HG03432 (cell line): ENCODE data around the gene SURF4.

Experiments
- ATAC-seq: cut with Tn5 transposase; IDR thresholded peaks from one replicate; pipeline ENCODE4 v1.9.1; 2021; ENCODE audit warnings: mild to moderate bottlenecking, moderate library complexity; ENCODE audit not compliant: unreplicated experiment

SURF4 gene

DNA sequence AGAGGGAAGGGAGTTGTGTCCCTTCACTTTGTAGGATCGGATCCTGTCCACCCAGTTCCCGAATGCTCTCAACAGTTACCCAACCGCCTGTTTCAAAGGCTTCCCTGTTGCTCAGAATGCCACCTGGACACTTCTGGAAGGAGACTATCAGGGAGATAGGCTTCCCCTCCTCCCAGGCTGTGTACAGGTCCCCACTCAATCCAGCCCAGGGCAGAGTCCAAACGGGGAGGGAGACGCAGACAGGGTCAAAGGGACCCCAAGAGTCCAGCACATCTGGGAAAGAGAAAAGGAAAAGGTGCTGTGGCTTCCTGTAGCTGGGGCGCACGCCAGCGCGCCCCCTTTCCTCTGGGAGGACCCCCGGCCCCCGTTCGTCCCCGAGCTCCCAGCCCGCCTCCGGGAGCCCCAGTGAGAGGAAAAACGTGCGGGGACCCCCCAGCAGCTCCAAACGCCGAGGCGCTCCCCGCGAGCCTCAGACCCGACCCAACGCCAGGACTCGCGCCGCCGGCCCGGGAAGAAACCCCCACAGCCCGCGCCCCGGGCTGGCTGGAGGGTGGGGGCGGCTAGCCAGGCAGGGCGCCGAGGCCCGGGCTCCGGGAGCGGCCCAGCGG lies 640 bp downstream of the SURF4 start:
- ATAC-seq: peak; percentile 7

DNA sequence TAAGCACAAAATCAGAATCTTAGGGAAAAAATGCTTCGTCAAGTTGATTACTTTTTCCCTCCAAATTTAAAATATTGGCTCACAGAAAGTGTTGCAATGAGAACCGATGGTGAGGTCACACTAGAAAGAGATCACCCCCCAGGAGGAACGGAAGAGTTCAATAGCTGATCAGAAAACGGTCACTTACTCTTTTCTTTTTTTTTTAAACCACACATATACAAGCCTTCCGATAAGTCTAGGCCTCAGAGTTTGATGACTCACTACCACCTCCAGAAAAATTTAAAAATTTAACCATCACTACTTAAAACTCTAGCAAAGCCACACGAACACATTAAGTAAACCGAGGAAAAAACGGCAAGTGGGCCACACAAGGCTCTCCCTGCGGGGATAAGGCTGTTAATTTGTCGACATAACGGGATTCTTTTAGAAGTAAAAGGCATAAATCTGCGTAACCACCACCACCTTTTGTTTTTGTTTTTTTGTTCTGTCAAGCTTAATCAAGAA lies 1.2 kb downstream of the SURF4 start:
- no peak for ATAC-seq

DNA sequence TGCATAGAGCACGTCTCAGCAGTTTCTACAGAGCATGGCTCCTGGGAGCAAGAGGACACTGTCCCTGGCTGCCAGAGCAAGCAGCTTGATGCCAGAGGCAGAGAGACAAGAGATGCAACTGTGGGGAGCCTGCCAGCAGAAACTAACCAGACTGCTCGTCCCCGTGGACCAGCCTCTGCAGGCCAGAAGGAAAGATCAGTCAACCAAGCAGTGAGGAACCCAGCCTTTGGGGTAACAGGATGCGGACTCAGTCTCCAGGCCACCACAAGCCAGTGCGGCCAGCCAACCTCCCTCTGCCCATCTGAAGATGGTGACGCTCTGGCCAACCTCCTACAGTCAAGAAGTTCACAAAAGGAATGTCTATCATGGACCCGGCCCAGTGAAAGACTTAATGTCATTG lies 3.7 kb downstream of the SURF4 start:
- ATAC-seq: no peak

DNA sequence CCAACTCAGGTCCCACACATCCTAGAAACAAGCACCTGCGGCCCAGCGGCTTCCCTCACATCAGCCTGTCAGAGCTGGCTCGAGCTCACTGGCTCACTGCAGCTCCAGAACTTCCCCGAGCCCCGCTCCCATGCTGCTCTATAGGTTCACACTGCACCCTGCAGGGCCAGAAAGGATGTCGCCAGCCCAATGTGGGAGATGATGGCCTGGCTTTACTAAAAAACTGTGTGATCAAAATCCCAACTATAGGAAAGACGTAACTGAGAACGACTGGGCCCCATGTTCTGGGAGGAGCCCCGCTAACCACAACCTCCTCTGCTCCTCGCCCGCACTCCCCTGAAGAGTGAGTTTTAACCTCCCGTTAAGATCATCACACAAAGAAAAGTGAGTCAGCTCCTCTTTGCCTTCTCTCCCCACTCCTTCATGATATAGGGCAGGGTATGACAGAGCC lies 4.6 kb downstream of the SURF4 start:
- ATAC-seq: no peak

DNA sequence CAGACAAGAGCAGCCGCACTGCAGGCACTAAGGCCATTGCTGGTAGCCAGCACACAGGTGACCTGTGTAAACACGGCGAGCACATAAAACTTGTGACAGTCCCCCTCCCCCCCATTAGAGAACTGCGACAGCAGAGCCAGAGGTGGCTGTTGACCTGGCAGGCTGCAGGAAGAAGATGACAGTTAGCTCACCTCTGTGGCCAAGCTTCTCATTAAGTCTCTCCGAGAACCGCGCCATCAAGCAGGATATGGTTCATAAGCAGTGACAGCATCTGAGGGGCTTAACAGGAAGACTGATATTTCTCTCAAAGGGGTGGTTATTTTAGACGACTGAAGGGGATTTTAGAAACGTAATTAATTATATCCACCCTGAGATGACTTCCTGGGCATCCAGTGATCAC lies 5.2 kb downstream of the SURF4 start:
- no peak for ATAC-seq

DNA sequence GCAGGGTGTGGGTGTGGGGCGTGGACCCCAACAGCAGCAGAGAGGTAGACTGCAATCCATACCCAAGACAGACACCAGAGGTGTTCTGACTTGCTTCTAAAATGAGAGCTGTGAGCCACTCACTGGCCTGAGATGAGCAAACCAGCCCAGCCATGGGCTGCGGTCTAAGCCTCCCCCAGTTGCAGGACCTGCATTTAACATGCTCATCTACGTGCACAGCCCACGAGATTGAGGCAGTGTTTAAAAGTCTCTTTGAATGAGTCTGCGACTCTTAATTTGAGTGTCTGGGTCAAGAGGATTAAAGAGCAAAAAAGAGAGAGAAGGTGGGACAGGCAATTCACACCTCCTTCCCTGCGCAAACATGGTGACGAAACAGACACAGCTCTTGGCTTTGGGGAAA lies 5.9 kb downstream of the SURF4 start:
- no peak for ATAC-seq

DNA sequence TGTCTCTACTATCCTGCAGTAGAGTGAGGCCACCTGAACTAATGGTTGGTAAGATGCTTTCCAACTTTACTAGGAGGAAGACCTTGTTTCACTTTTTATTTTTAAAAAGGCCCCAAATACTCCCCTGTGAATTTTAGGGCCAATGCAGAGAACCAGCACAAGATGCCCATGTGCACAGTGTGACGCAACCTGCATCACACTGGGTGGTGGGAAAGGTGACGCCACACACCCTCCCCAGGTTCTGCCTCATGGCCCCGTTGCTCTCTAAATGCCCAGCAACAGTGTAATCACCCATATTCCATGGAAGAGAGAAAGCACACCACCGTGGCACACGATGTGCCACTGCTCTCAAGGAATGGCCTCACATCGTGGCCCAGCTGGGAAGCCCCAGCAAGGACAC lies 6.4 kb downstream of the SURF4 start:
- no peak for ATAC-seq

DNA sequence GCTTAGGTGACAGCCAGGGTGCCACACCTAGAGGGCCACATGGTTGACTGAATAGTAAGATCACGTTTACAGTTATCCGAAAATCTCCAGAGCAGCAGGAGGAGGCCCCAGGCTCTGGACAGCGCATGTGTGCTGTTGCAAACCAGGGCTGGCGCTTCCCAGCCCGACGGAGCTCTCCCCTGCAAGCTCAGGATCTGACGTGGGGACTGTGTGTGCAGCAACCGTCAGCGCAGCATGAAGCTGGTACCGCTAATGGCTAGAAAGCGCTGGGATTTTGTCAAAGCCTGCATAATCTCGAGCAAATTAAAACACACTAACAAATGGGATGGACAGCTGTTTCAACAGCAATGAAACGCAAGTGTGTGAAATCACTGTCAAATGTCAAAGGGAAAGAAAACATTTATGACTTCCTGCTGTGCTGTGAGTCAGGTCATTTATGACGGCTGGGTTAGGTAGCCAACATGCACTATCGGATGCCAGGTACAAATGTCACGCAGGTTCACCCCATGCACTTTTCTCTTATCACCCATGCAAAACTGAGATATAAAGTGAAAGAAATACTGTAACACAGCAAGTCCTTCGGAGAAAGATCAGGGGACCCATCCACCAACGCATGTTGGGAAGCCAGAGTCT lies 7.5 kb downstream of the SURF4 start:
- ATAC-seq: no peak

DNA sequence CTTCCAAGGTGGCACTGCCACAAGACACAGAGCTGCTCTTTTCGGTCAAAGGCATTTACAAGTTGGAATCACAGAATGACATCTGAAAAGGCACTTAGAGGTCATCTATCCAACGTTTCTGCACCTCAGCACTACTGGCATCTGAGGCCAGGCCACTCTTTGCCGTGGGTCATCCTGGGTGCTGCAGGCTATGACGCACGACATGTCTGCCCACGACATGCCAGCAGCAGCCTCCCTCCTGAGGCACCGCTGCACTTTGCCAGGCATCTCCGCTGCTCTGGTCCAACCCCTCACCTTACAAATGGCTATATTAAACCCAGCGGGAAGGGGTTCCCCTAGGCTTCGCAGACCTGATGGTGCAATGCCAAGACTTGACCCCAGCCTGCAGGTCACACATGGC lies 8.1 kb downstream of the SURF4 start:
- ATAC-seq: no peak

DNA sequence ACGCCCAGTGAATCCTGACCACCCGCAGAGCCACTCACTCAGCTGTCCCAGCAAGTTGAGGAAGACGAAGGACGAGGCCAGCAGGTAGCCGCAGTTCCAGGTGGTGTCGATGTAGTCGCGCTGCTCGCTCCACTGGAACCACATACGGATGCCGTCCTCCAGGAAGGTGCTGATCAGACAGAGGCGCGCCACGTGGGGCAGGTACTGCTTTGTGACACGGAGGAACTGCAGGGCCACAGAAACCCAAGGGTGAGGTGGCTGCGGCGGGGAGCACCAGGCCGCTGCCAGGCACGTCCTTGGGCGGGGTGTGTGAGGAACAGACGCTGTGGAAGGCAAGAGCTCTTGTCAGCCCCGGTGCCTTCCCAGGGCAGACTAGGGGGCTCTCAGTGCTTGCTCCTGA lies 8.6 kb downstream of the SURF4 start:
- ATAC-seq: no peak

DNA sequence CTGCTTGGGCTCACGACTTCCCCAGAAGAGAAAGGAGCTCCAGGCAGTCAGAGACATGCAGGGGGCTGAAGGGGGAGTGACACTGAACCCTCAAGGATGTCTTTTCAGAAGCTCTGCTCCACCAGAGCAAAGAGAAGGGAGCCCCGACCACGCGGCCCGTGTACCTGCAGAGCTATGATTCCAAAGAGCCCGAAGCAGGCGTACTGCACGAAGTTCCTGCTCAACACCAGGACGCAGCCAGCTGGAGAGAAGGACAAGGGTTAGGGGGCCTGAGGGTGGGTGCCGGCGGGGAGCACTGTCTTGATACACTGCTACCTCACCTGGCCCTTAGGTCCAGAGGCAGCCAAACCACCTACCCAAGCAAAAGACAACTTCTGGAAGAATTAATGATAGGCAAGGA lies 9.4 kb downstream of the SURF4 start:
- ATAC-seq: no peak

DNA sequence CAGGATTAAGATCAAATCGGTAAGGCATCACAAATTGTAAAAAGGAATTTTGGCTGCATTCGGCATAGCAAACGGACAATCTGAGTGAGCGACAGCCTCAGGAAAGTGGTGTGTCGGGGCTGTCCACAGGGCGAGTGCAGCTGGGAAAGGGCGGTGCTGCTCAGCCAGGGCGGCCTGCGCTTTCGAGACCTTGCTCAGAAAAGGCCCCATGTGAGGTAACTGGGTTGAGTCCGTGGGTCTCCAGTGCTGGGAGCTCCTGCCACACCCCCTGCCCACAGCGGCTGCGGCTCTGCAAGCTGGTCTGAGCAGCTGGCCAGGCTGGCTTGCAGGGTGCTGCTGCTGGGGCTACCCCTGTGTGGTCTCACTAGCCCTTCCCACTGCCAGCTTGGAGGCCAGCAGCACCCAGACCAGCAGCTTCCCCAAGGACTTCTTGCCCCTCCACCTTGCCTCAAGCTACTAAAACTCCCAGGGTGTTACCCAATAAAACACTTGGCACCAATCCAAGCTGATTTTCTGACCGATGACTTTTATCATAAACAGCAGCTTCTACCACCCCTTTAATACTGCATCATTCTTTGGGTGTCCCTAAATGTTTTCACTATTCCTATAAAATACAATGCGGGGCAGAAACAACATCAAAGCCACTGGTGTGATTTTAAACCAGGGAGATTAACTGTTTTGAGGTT lies 13.4 kb downstream of the SURF4 start:
- no peak for ATAC-seq

DNA sequence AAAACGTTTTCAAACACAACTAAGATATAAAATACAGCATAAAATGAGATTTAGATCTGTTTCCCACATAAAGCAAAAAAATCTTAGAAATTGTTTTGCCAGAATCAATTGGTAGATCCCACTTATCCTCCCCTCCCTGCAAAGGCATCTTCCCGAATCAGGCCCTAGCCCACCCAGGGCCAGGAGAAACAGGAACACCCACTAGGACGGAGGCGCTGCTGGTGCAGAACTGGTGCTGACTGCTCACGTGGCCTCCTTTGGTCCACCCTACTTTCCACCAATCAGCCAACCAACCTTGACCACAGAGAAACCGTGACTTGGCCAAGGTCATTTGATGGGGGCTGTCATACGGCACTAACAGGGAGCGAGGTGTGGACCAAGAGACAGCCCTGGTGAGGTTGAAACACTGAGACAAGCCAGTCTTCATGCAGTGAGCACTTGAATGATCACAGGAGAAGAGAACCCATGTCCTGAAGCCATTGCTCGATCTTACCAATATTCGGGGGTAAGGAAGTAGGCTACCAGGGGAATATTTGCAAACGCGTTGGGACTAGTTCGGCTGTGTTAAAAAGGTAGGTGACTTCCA lies 14.3 kb downstream of the SURF4 start:
- no peak for ATAC-seq

DNA sequence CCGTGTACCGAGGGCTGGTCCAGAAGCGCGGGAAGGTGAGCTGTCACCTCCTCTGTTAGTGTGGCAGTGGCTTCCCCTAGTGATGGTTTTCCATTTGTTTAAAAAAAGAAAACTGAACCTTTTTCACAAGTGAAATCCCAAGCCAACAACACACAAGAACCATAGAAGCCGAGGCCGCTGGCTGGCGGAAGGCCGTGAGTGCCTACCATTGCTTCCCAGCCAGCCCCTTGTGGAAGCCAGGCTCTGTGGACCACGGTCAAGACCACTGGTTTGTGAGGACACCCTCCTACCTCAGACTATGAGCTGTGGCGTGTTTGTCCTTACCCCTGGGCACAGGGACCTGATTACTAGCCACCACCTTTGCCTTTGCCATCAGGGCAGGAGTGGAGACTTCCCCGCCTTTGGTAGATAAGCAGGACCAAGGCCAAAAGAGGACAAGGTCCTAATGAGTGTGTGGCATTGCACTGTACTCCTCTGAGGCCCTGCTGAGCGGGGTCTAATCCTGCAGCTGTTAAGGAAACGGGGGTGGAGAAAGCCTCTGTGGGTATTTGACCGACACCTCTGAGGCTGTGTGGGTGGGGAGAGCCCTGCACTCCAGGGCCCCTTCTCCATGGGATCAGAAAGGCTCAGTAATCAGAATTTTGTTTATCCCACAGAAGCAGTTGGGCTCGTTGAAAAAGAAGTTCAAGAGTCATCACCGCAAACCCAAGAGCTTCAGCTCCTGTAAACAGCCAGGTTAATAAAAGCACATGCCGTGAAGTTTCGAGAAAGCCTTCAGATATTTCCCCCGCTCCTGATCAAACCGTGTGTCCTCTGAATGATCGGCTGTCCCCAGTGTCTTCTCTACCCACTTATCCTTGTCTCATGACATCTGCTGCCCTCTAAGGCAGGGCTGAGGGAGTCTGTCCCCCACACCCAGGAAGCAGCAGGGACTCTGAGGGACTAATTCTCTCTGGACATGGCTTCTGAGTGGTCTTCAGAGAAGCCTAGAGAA lies 15.2 kb downstream of the SURF4 start:
- no peak for ATAC-seq

DNA sequence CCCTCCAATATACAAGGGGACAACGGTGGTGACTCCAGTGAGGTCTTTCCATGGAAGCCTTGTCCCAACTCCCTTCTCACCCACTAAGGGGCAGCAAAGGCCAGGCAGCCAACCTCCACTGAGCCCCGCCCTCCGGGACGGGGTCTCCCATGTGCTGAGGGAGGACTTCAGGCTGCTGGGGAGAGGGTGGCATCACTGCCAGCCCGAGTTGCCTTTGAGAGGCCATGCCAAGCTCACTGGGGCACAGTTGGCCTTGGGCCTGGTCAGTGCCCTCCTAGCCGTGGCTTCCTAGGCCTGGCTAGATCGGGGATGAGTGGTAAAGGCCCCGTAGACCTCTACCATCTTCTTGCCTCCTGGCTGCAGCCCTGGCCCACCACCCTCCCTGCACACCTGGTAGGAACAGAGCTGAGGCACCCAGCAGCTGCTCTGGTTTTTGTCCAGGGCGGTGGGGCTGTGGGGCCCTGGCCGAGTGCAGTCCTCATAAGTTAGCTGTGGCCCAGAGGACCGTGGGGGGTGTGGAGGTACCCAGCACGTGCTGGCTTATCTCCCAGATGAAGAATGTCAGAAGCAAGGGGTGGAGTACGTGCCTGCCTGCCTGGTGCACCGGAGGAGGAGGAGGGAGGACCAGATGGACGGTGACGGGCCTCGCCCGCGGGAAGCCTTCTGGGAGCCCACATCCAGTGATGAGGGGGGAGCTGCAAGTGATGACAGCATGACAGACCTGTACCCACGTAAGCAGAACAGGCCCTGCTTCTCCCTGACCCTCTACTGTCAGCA lies 16.3 kb downstream of the SURF4 start:
- no peak for ATAC-seq

DNA sequence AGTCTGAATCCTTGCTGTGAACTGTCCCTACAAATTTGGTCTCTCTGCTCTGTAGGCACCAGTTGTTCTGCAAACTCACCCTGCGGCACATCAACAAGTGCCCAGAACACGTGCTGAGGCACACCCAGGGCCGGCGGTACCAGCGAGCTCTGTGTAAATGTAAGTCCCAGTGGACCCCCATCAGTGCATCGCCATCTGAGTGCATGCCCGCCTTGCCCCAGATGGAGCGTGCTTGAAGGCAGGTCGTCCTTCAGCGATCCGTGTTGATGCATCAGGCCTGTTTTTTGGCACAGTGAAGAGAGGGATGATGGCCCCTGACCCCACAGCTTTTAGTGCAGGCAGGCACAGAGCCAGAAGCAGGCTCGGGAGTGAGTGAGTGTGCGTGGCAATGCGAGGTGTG lies 18.2 kb downstream of the SURF4 start:
- ATAC-seq: no peak

DNA sequence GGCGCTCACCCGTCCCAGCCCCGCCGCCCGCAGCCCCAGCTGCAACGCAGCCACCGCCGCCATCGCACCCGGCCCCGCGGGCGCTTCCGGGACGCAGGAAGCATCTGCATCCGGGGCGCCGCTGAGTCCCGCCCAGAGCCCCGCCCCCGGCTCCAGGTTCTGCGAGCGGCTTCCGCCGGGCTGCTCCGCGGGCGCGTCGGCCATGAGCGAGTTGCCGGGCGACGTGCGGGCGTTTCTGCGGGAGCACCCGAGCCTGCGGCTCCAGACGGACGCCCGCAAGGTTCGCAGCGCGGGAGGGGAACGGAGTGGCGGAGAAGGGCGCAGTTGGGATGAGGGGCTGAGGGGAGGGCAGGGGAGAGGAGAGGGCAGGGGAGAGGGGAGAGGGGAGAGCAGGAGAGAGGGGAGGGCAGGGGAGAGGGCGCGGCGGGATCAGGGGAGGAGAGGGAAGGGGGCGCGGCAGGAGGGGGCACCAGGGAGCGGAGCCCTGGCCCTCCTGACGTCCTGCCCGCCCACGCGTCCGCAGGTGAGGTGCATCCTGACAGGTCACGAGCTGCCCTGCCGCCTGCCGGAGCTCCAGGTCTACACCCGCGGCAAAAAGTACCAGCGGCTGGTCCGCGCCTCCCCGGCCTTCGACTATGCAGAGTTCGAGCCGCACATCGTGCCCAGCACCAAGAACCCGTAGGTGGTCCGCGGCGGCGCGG lies 19.3 kb downstream of the SURF4 start, which contains the start of the genes SURF1 and SURF2:
Gene SURF1 (minus strand): TSS at position 97 of the 701 bp plus-strand sequence. CDS start 34 bp downstream, at position 63.
Gene SURF2 (plus strand): TSS at position 160 of the 701 bp plus-strand sequence. CDS start 43 bp downstream, at position 203.
- ATAC-seq: peak; percentile 66

DNA sequence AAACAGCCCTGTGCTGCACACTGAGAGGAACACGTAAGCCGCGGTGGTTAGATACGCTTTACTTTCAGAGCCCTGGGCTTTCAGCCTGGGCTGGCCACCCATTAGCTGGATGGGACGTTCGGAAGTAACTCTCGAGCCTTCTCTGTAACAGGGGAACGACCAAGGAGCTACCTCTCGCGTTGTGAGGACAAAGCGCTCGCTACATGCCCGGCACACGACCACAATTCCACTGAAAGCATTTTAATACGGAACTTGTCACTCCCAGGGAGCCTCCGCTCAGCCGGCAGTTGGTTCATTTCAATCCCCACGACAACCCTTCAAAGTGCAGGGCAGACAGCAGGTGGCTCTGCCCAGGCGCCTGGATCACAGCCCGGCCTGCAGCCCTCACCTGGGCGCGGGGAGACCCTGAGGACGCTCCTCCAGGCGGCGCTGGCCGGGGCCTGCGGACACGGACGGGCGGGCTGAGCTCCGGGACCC lies 19.9 kb downstream of the SURF4 start:
- peak; percentile 28 for ATAC-seq

DNA sequence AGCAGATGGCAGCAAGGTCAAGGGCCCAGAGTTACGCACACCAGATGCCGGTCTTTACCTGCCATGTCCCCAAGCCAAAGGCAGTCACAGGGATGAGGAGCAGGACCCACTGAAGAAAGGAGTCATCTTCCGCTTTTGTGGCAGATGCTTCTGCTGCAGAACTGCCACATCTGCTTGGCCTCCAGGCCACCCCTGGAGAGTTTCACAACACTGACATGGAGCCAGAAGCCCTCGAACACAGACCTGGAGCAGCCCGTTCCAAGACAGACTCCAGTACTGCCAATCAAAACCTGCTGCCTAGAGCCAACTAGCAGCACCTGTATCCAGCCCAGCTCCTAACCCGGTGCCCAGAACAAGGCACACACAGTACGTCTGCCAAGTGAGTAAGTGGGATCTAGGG lies 21.1 kb downstream of the SURF4 start:
- no peak for ATAC-seq
